Dendritic cell treated with granulocyte-macrophage colony-stimulating factor and Interleukin-4, amounts not matched to agents 40 ng/mL and 50 ng/mL, for 4 days (primary cell): ENCODE data around the gene GASK1A.
A peak's percentile ranks its signal among the peaks of the same experiment; 100 is the strongest.

Experiments used
- H3K27ac Mint-ChIP-seq: one replicate; pipeline ENCODE4 v1.8.0; 2022; ENCODE audit warnings: mild to moderate bottlenecking, mixed read lengths
- H3K27me3 Mint-ChIP-seq: one replicate; pipeline ENCODE4 v1.8.0; 2022; ENCODE audit warnings: mild to moderate bottlenecking, mixed read lengths
- H3K36me3 Mint-ChIP-seq: one replicate; pipeline ENCODE4 v1.8.0; 2022; ENCODE audit warnings: low read depth, mixed read lengths
- H3K4me1 Mint-ChIP-seq: one replicate; pipeline ENCODE4 v1.8.0; 2022; ENCODE audit warnings: low read depth, mixed read lengths
- H3K4me3 Mint-ChIP-seq: one replicate; pipeline ENCODE4 v1.8.0; 2022; ENCODE audit warnings: mild to moderate bottlenecking, moderate library complexity, mixed read lengths
- H3K9me3 Mint-ChIP-seq: one replicate; pipeline ENCODE4 v1.8.0; 2022; ENCODE audit warnings: mixed read lengths
- intact Hi-C: fragments of 100-400 bp; cut with micrococcal nuclease; formaldehyde crosslinking; loops from one replicate; pipeline ENCODE4 v1.15.0; 2022

The GASK1A gene

GRCh38 chr3:43094381-43094780 lies 115.3 kb downstream of the GASK1A start:
- Mint-ChIP-seq H3K9me3 (no peaks in the 10 kb centered on the region), H3K27ac (no peak overlapping the region), H3K4me3 (no peak overlapping the region), H3K36me3 (no peaks in the 10 kb centered on the region), H3K4me1 (peaks cover 6% of the 10 kb centered on the region), H3K27me3 (no peaks in the 10 kb centered on the region)
- intact Hi-C loops: no loop called here

GRCh38 chr3:43094851-43095250 lies 115.7 kb downstream of the GASK1A start:
- H3K27me3 Mint-ChIP-seq: no peaks in the 10 kb centered on the region
- peaks cover 6% of the 10 kb centered on the region for H3K4me1 Mint-ChIP-seq
- H3K36me3 Mint-ChIP-seq: no peaks in the 10 kb centered on the region

GRCh38 chr3:43095370-43095769 lies 116.3 kb downstream of the GASK1A start:
- Mint-ChIP-seq H3K36me3 (no peaks in the 10 kb centered on the region), H3K27me3 (no peaks in the 10 kb centered on the region), H3K4me1 (peaks cover 5% of the 10 kb centered on the region), H3K4me3 (no peak overlapping the region), H3K9me3 (no peaks in the 10 kb centered on the region), H3K27ac (no peak overlapping the region)
- intact Hi-C loops: no loop called here

More at GRCh38 chr3:43094851-43095250, 115.7 kb downstream of the GASK1A start:
- intact Hi-C loops: no loop called here
- Mint-ChIP-seq H3K27ac (no peak overlapping the region), H3K4me3 (no peak overlapping the region), H3K9me3 (no peaks in the 10 kb centered on the region)

- Mint-ChIP-seq H3K4me1 (no peaks in the 10 kb centered on the region), H3K9me3 (no peaks in the 10 kb centered on the region)
Measured at GRCh38 chr3:43096761-43097160, 117.7 kb downstream of the GASK1A start.

GRCh38 chr3:43097400-43098080 lies 118.4 kb downstream of the GASK1A start:
- intact Hi-C loops: no loop called here
- Mint-ChIP-seq H3K4me1 (no peaks in the 10 kb centered on the region), H3K27me3 (no peaks in the 10 kb centered on the region), H3K36me3 (no peaks in the 10 kb centered on the region), H3K4me3 (no peak overlapping the region), H3K9me3 (no peaks in the 10 kb centered on the region), H3K27ac (no peak overlapping the region)

More at GRCh38 chr3:43096761-43097160, 117.7 kb downstream of the GASK1A start:
- Mint-ChIP-seq H3K36me3 (no peaks in the 10 kb centered on the region), H3K27ac (no peak overlapping the region), H3K27me3 (no peaks in the 10 kb centered on the region), H3K4me3 (no peak overlapping the region)
- intact Hi-C loops: no loop called here

- Mint-ChIP-seq H3K36me3 (no peaks in the 10 kb centered on the region), H3K4me3 (no peak overlapping the region), H3K27ac (no peak overlapping the region), H3K27me3 (no peaks in the 10 kb centered on the region), H3K9me3 (no peaks in the 10 kb centered on the region), H3K4me1 (no peaks in the 10 kb centered on the region)
- intact Hi-C loops: no loop called here
Measured at GRCh38 chr3:43098761-43099160, 119.7 kb downstream of the GASK1A start.

GRCh38 chr3:43102773-43103480 lies 123.8 kb downstream of the GASK1A start:
- Mint-ChIP-seq H3K4me3 (no peak overlapping the region), H3K27ac (no peak overlapping the region), H3K36me3 (no peaks in the 10 kb centered on the region), H3K9me3 (no peaks in the 10 kb centered on the region), H3K4me1 (peaks cover 11% of the 10 kb centered on the region), H3K27me3 (peaks cover 16% of the 10 kb centered on the region)
- intact Hi-C loops: no loop called here

- Mint-ChIP-seq H3K36me3 (no peaks in the 10 kb centered on the region), H3K4me1 (peaks cover 11% of the 10 kb centered on the region), H3K4me3 (no peak overlapping the region), H3K9me3 (no peaks in the 10 kb centered on the region), H3K27me3 (peaks cover 16% of the 10 kb centered on the region), H3K27ac (no peak overlapping the region)
- intact Hi-C loops: no loop called here
Measured at GRCh38 chr3:43104039-43104438, 124.9 kb downstream of the GASK1A start.

- intact Hi-C loops: no loop called here
- Mint-ChIP-seq H3K27me3 (peaks cover 16% of the 10 kb centered on the region), H3K27ac (peak overlapping the region; percentile 53)
Measured at GRCh38 chr3:43104660-43105595, 125.8 kb downstream of the GASK1A start.

GRCh38 chr3:43105596-43106292 lies 126.6 kb downstream of the GASK1A start, which contains the start of gene POMGNT2:
Gene POMGNT2, minus strand, starts transcription at chr3:43106079. Its CDS starts 24,648 bp downstream, at chr3:43081431.
- Mint-ChIP-seq H3K27ac (peak within 1 kb of the TSS; percentile 53), H3K4me3 (peak within 1 kb of the TSS; percentile 84), H3K27me3 (peaks cover 16% of the 10 kb centered on the region), H3K4me1 (peaks cover 11% of the 10 kb centered on the region), H3K36me3 (no peaks in the 10 kb centered on the region), H3K9me3 (no peaks in the 10 kb centered on the region)
- intact Hi-C loops: no loop called here

More at GRCh38 chr3:43104660-43105595, 125.8 kb downstream of the GASK1A start:
- Mint-ChIP-seq H3K9me3 (no peaks in the 10 kb centered on the region), H3K4me1 (peaks cover 11% of the 10 kb centered on the region), H3K4me3 (peak overlapping the region; percentile 39), H3K36me3 (no peaks in the 10 kb centered on the region)

GRCh38 chr3:43106293-43106628 lies 127.2 kb downstream of the GASK1A start:
- intact Hi-C loops: no loop called here
- peak overlapping the region; percentile 84 for H3K4me3 Mint-ChIP-seq
- no peaks in the 10 kb centered on the region for H3K9me3 Mint-ChIP-seq
- peaks cover 11% of the 10 kb centered on the region for H3K4me1 Mint-ChIP-seq
- H3K27me3 Mint-ChIP-seq: peaks cover 16% of the 10 kb centered on the region
- no peak overlapping the region for H3K27ac Mint-ChIP-seq
- H3K36me3 Mint-ChIP-seq: no peaks in the 10 kb centered on the region
